HG03342 (cell line): ENCODE results near the gene CD55.

Source experiments
- ATAC-seq: cut with Tn5 transposase; IDR thresholded peaks from one replicate; pipeline ENCODE4 v1.9.1; 2021; ENCODE audit warnings: mild to moderate bottlenecking, moderate library complexity; ENCODE audit not compliant: unreplicated experiment

CD55 gene

GRCh38 chr1:207355513-207356295 is 34.2 kb downstream of the CD55 start:
- no peak for ATAC-seq

- no peak for ATAC-seq
Observed at GRCh38 chr1:207361029-207361428, 39.6 kb downstream of the CD55 start.

- ATAC-seq, result no peak
Observed at GRCh38 chr1:207361889-207362288, 40.4 kb downstream of the CD55 start.

- ATAC-seq, result no peak
Observed at GRCh38 chr1:207362962-207363860, 41.7 kb downstream of the CD55 start.

- ATAC-seq, result no peak
Observed at GRCh38 chr1:207363871-207364270, 42.4 kb downstream of the CD55 start.

GRCh38 chr1:207364614-207365013 is 43.1 kb downstream of the CD55 start:
- no peak for ATAC-seq

GRCh38 chr1:207365063-207365462 is 43.6 kb downstream of the CD55 start:
- ATAC-seq, result no peak

- no peak for ATAC-seq
Observed at GRCh38 chr1:207366022-207366421, 44.5 kb downstream of the CD55 start.

GRCh38 chr1:207388721-207389120 is 67.2 kb downstream of the CD55 start:
- ATAC-seq, result no peak

- no peak for ATAC-seq
Observed at GRCh38 chr1:207389728-207390464, 68.4 kb downstream of the CD55 start.

GRCh38 chr1:207393610-207394009 is 72.1 kb downstream of the CD55 start:
- no peak for ATAC-seq

GRCh38 chr1:207396168-207396746 is 74.8 kb downstream of the CD55 start:
- ATAC-seq, result no peak

- ATAC-seq, result no peak
Observed at GRCh38 chr1:207397525-207397926, 76.0 kb downstream of the CD55 start.

- ATAC-seq, result no peak
Observed at GRCh38 chr1:207398986-207399385, 77.5 kb downstream of the CD55 start.

- no peak for ATAC-seq
Observed at GRCh38 chr1:207401578-207401977, 80.1 kb downstream of the CD55 start.

GRCh38 chr1:207402744-207403143 is 81.3 kb downstream of the CD55 start:
- no peak for ATAC-seq

GRCh38 chr1:207404849-207405525 is 83.5 kb downstream of the CD55 start:
- no peak for ATAC-seq

- ATAC-seq, result no peak
Observed at GRCh38 chr1:207405814-207406213, 84.3 kb downstream of the CD55 start.

GRCh38 chr1:207407655-207408260 is 86.3 kb downstream of the CD55 start:
- ATAC-seq, result no peak
